GM19025 (cell line): ENCODE data around the gene TCTN3.
"Not testable (repeated sequence)": the region's sequence is repeated elsewhere in the genome, so short reads cannot be mapped to it uniquely, and the experiment has no call there.

ENCODE experiments used
- ATAC-seq: cut with Tn5 transposase; IDR thresholded peaks from one replicate; pipeline ENCODE4 v1.9.1; 2021; ENCODE audit warnings: mild to moderate bottlenecking, low read depth, moderate library complexity; ENCODE audit not compliant: unreplicated experiment

The TCTN3 gene

GRCh38 chr10:95693071-95693667, 558 bp downstream of the TCTN3 start:
- ATAC-seq: no peak

DNA sequence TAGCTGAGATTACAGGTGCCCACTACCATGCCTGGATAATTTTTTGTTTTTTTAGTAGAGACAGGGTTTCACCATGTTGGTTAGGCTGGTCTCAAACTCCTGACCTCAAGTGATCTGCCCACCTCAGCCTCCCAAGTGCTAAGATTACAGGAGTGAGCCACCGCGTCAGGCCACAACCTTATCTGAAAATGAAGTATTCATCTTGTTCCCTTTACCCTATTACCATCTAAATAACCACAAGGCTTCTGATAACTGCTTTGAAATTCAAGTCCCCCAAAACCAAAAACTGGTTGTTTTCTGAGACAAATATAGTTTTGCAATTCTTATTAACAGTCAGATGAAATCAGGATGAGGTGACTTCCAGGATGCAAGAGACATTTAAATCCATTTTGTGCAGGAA, 2.4 kb downstream of the TCTN3 start:
- ATAC-seq: no peak

DNA sequence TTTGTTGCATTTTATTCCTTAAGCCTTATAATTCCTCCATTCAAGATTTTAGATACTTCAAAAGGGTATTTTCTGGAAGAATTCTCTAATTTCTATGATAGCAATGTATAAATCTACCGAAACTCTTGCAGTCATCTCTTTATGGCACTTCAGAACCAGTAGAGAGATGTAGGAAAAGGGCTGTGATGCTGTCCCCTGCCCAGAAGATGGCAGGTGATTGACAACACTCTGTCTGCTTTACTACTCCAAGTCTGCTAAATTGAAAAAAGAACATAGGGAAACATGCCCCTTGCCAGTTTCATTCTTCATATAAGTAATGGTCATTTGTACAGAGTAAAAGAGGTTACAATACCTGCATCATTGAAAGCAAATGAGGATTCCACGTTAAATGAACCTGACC, 5.1 kb downstream of the TCTN3 start:
- ATAC-seq: no peak

GRCh38 chr10:95683966-95684365, 9.8 kb downstream of the TCTN3 start:
- no peak for ATAC-seq

DNA sequence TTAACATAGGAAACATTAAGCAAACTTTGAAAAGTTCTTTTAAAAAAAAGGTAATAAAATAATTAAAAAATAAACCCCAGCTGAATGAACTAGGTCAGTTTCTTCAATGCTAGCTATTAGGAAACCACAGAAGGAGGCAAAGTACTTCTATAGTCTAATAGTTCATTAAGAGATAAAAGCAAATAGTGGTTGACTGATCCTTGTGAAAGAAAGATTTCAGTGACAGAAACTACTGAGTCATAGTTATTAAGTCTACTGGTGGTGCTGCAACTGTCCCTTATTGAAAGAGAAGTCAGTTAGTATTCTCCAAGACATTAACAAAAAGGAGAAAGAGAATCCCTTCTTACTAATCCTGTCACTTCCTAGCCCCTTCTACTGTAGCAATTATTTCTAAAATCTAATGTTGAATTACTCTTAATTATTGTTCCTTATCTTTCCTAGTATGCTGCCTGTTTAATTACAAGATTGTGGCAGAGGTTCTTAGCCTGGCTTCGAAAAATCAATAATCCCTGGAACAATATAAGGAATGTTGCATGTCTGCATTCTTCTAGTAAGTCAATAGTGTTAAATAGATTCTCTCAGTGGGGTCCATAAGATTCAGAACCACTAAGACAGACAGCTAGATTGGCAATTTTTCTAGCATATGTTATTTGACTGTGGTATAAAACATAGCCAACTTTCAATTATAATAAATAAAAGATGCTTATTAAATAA, 18.2 kb downstream of the TCTN3 start:
- ATAC-seq: no peak

GRCh38 chr10:95674643-95675042, 19.1 kb downstream of the TCTN3 start:
- no peak for ATAC-seq

DNA sequence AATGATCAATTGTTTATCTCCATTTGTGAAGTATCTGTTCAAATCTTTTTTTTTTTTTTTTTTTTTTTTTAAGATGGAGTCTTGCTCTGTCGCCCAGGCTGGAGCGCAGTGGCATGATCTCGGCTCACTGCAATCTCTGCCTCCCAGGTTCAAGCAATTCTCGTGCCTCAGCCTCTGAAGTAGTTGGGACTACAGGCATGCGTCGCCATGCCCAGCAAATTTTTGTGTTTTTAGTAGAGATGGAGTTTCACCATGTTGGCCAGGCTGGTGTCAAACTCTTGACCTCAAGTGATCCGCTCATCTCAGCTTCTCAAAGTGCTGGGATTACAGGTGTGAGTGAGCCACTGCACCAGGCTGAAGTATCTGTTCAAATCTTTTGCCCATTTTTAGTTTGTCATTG, 21.1 kb downstream of the TCTN3 start:
- not testable (repeated sequence) for ATAC-seq

GRCh38 chr10:95664543-95664942, 29.2 kb downstream of the TCTN3 start:
- ATAC-seq: no peak

DNA sequence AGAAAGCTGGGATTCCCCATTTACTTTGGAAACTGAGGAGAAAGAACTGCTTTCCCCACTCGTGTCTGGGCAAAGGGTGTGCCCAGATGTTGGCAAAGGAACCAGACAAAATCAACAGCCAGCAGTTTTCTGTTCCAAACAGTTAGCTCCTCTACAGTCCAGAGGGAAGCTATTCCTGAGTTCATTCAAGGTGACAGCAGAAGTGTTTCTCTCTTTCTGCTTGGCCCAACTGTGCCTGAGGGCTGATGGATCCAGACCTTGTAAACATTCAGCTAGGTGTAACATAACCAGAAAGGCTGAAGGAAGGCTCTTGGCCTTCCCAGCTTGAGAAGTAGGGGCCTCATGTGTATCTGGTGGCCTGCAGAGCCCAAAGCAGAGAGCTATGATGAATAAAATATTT, 30.2 kb downstream of the TCTN3 start:
- no peak for ATAC-seq

DNA sequence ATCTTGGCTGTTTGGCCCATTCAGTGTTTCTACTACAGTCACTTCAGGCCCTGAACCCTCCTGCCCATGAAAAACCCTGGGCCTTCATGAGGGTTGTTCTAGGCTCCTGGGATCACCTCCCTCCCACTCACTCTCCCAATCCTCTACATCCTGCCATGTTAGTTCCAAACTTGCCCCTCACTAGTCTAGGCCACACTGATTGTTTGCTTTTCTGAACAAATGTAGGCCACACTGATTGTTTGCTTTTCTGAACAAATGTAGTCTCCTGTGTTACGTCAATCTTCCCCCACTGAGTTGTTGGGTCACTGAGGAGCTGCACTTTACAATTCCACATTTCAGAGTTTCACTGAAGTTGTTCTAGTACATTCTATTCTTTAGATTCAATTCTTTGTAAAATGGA, 31.9 kb downstream of the TCTN3 start:
- no peak for ATAC-seq

DNA sequence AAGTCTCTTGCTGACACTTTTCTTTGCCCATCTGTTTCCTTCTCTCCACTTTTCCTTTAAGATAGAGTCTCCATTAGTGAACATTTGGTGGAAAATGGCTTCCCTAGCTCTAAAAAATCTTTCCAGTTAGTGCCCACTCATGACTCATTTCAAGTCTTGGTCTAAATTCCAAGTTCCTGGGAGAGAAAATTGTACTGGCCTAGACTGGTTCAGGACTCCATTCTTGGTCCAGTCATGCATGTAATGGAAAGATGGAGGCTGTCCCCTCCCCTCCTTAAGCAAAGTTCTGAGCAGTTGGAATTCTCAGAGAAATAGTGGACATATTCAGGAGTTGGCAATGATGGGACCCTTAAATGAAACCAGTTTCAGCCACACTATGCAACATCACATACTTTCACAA, 33.4 kb downstream of the TCTN3 start:
- no peak for ATAC-seq

DNA sequence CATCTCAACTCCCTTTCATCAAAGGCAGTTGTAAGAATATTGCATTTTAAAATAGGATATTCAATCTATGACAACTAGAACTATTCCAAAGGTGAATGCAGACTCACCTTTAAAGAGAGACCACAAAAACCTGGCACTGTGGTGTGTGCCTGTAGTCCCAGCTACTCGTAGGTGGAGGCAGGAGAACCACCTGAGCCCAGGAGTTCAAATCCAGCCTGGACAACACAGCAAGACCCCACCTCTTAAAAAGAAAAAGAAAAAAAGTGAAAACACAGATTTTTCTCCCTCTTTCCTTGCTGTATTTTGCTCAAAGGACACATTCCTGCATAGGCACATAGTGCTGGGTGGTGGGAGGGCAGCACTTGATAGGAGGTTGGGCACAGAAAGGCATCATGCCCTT, 36.5 kb downstream of the TCTN3 start:
- ATAC-seq: no peak

DNA sequence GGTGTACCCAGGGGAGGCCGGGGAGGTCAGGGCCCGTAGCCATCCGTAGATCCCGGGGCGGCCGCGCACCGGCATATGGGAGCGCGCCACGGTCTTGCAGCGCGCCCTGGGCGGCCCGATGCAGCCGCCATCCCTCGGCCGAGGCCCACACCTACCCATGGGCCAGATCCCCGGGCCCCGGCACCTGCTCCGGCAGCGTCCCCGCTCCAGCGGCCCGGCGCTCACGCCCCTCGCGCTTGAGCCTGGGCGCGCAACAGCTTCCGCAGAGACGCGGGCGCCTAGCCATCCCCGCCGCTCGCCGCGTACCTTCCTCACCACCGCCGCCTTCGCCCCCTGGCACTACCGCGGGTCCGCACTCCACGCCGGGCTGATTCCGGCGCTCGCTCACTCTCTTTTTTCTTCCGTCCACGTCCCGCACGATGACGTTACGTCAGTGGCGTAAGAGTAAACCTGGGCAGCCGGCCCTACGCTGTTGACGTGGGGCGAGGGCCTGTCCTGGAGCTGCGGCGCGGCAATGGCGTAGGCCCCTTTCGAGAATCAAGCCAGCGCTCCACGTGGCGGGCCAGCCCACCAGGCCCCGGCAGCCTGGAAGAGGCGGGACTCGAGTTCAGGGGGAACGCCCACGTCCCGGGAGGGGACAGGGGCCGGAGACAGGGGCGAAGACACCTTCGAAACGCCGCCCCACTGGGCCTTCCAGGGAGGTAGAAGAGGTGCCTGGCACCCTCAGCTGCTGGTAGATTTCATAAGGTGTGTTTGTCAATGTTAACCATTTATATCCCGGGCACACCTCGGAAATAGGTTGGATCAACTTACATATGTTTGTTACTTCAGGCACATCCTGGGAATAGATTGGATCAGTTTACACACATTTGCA, 37.2 kb downstream of the TCTN3 start, which contains the start of gene ALDH18A1:
ALDH18A1 (minus strand) TSS at position 421 of the 874 bp plus-strand sequence. CDS start 3,334 bp downstream, outside the sequence.
- peak; percentile 85 for ATAC-seq

DNA sequence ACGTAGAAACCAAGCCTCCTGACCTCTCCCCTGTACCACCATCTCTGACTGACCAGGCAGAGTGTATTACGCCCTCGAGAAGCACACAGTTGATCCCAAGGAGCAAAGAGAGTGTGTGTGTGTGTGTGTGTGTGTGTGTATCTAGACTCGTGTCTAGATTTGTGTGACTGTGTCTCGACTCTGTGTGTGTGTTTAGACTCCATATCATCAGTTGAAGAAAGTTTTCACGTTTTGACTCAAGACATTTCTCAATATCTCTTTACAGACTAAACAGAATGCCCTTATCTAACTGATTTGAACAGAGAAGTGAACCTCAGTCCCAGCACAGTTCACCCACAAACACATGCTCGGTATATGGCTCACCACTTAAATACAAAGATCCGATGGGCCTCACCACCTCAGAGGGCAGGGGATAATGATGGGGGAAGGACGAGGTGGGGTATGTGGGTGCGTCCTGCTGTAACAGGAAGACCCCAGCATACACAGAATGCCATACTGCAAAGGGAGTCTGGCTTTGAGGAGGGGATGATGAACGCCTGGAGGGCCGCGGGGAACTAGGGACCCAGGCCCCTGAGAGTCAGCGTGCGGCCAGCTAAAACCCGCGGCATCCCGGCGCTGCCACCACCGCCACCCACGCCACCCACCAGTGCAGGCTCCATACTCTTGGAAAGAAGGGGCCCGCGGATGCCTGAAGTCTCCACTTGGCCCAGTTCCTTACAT, 38.0 kb downstream of the TCTN3 start:
- no peak for ATAC-seq

DNA sequence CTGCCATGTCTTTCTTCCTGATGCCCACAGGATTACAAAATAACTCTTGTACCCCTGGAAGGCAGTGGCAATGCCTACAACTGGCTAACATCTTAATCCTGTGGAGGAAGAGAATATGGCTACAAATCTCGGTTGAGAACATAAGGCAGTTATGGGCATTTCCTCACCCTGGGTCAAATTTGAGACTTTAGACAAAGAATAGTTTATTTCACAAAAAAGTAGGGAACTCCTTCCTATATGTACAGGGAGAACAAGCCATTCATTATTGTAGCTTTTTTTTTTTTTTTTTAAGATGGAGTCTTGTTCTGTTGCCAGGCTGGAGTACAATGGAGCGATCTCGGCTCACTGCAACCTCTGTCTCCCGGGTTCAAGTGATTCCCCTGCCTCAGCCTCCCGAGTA, 39.8 kb downstream of the TCTN3 start:
- no peak for ATAC-seq

- ATAC-seq: no peak
These were observed 42.2 kb downstream of the TCTN3 start for GRCh38 chr10:95651346-95652060.

DNA sequence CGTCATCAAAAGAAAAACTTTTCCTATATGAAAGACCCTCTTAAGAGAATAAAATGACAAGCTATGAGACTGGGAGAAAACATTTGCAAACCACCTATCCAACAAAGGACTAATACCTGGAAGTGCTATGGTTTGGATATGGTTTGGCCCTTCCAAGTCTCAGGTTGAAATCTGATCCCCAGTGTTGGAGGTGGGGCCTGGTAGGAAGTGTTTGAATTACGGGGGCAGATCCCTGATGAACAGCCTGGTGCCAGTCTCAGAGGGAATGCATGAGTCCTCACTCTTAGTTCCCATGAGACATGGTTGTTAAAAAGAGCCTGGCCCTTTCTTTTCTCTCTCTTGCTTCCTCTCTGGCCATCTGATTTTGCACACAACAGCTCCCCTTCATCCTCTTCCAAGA, 43.5 kb downstream of the TCTN3 start:
- no peak for ATAC-seq

GRCh38 chr10:95648138-95648537, 45.6 kb downstream of the TCTN3 start:
- no peak for ATAC-seq

DNA sequence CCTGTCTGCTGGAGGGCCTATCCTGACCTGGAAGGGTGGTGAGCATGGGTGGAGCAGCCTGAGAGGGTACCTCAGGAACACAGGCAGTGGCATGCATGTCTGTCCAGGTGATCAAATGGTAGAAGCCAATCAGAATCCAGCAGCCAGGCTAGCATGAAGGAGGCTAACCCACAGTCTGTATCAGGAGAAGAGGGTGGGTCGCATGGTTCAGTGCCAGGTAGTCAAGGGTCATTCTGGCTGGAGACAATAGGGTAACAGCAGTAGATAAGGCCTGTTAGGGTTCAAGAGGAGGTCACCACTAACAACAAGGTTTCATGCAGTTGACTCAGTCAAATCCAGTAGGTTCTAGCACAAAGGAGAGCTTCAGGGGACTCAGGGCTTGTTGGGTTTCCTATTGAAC, 47.6 kb downstream of the TCTN3 start:
- ATAC-seq: no peak

DNA sequence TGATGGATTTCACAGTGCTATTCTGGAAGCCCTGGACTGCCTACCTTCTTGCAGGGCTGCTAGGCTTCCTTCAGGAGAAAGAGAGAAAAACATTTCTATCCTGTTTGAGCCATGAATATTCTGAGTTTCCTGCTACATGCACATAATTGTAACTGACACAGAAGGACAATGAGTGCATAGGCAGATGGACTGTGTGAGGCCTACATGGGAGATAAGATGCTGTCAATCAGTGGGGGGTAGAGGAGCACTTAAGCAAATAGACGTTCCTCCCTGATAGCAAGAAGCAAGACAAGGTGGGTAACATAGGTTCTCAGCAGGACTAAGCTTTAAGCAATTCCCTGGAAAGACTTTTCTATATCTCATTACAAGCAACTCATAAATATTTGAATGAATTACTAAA, 48.8 kb downstream of the TCTN3 start:
- no peak for ATAC-seq
